ENCODE results near the gene LEMD3. TPM values are rescaled to one million over a fixed set of nuclear protein-coding genes. Genes with fewer than 3 reads are reported as not detected.

Gene LEMD3
- total RNA-seq, 2 donors from 2014 or later: 16.0 to 18.6 TPM

- DNase-seq (no peak), ATAC-seq (no peak)
- intact Hi-C loops (cut with DNase I): no loop called here
These were observed 30.2 kb downstream of the LEMD3 start for GRCh38 chr12:65199604-65200003.

GRCh38 chr12:65200007-65200665 lies 30.8 kb downstream of the LEMD3 start:
- intact Hi-C loops (cut with DNase I): no loop called here
- no peak for DNase-seq
- ATAC-seq: no peak

- DNase-seq (no peak), ATAC-seq (no peak)
- intact Hi-C loops (cut with DNase I): no loop called here
These were observed 34.0 kb downstream of the LEMD3 start for GRCh38 chr12:65203376-65203775.

GRCh38 chr12:65204886-65205525 lies 35.6 kb downstream of the LEMD3 start:
- intact Hi-C loops (cut with DNase I): no loop called here

GRCh38 chr12:65205886-65206285 lies 36.5 kb downstream of the LEMD3 start:
- intact Hi-C loops (cut with DNase I): no loop called here
- ATAC-seq (no peak), DNase-seq (no peak)

More at GRCh38 chr12:65204886-65205525, 35.6 kb downstream of the LEMD3 start:
- ATAC-seq (no peak), DNase-seq (no peak)

- DNase-seq (no peak), ATAC-seq (no peak)
- intact Hi-C loops (cut with DNase I): no loop called here
These were observed 38.7 kb downstream of the LEMD3 start for GRCh38 chr12:65208125-65208524.

- intact Hi-C loops (cut with DNase I): no loop called here
- DNase-seq: no peak
- no peak for ATAC-seq
These were observed 39.7 kb downstream of the LEMD3 start for GRCh38 chr12:65208964-65209654.

GRCh38 chr12:65209655-65210043 lies 40.3 kb downstream of the LEMD3 start:
- intact Hi-C loops (cut with DNase I): no loop called here
- DNase-seq: no peak
- no peak for ATAC-seq

GRCh38 chr12:65217086-65217485 lies 47.7 kb downstream of the LEMD3 start:
- intact Hi-C loops (cut with DNase I): no loop called here
- DNase-seq (no peak), ATAC-seq (no peak)

GRCh38 chr12:65220761-65221160 lies 51.4 kb downstream of the LEMD3 start:
- no peak for DNase-seq
- ATAC-seq: no peak
- intact Hi-C loops (cut with DNase I): loop anchor here in 1 of 2 donors (10.0 kb wide), 1 partner anchor 56 kb away; the partner anchor contains the start of gene LEMD3

GRCh38 chr12:65229441-65229840 lies 60.1 kb downstream of the LEMD3 start:
- no peak for DNase-seq
- intact Hi-C loops (cut with DNase I): loop anchor here in 1 of 2 donors (10.0 kb wide), 1 partner anchor 65 kb away; the partner anchor contains the start of gene LEMD3

GRCh38 chr12:65232476-65233077 lies 63.2 kb downstream of the LEMD3 start:
- ATAC-seq: no peak
- no peak for DNase-seq
- intact Hi-C loops (cut with DNase I): loop anchor here (5.0 to 10.0 kb wide), 2 partner anchors 338 to 345 kb away; no protein-coding TSS in a partner anchor

More at GRCh38 chr12:65229441-65229840, 60.1 kb downstream of the LEMD3 start:
- no peak for ATAC-seq

- no peak for ATAC-seq
- intact Hi-C loops (cut with DNase I): loop anchor here in 1 of 2 donors (10.0 kb wide), 1 partner anchor 342 kb away; no protein-coding TSS in a partner anchor
These were observed 67.8 kb downstream of the LEMD3 start for GRCh38 chr12:65237153-65237552.

GRCh38 chr12:65238609-65239008 lies 69.2 kb downstream of the LEMD3 start:
- no peak for ATAC-seq
- no peak for DNase-seq
- intact Hi-C loops (cut with DNase I): loop anchor here in 1 of 2 donors (10.0 kb wide), 1 partner anchor 344 kb away; no protein-coding TSS in a partner anchor

More at GRCh38 chr12:65237153-65237552, 67.8 kb downstream of the LEMD3 start:
- no peak for DNase-seq

- ATAC-seq (no peak), DNase-seq (no peak)
- intact Hi-C loops (cut with DNase I): no loop called here
These were observed 79.6 kb downstream of the LEMD3 start for GRCh38 chr12:65248656-65249633.

GRCh38 chr12:65252515-65252914 lies 83.1 kb downstream of the LEMD3 start:
- intact Hi-C loops (cut with DNase I): no loop called here
- no peak for DNase-seq
- no peak for ATAC-seq

GRCh38 chr12:65257986-65258385 lies 88.6 kb downstream of the LEMD3 start:
- DNase-seq (no peak), ATAC-seq (no peak)
- intact Hi-C loops (cut with DNase I): no loop called here

GRCh38 chr12:65259501-65259900 lies 90.1 kb downstream of the LEMD3 start:
- intact Hi-C loops (cut with DNase I): no loop called here
- DNase-seq: no peak
- ATAC-seq: no peak

Measured in left cardiac atrium (tissue), 4 donors.